GM19438 (cell line): ENCODE results near the gene MED23.
"Not testable (repeated sequence)": the region's sequence is repeated elsewhere in the genome, so short reads cannot be mapped to it uniquely, and the experiment has no call there.

Experiments used
- ATAC-seq: cut with Tn5 transposase; IDR thresholded peaks from one replicate; pipeline ENCODE4 v1.9.1; 2021; ENCODE audit warnings: low read depth; ENCODE audit not compliant: unreplicated experiment

MED23 gene

DNA sequence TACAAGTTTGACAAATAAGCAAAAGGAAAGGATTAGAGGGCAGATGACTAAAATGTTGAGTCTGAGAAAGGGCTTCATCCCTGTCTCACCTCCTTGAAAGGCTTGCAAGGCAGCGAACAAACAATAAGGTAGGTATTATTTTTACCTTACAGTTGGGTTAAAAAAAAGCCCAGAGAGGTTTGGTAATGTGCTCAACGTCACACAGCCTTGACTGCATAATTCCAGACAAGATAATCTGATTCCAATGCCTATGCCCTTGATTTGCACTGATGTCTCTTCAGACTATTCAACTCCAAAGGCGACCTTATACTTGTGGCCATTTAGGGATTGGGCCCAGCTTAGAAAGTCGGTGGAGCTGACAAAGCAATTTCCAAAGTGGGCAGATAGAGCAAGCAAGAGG, 53.4 kb downstream of the MED23 start:
- ATAC-seq = no peak

GRCh38 chr6:131574133-131574532, 53.9 kb downstream of the MED23 start:
- ATAC-seq = no peak

DNA sequence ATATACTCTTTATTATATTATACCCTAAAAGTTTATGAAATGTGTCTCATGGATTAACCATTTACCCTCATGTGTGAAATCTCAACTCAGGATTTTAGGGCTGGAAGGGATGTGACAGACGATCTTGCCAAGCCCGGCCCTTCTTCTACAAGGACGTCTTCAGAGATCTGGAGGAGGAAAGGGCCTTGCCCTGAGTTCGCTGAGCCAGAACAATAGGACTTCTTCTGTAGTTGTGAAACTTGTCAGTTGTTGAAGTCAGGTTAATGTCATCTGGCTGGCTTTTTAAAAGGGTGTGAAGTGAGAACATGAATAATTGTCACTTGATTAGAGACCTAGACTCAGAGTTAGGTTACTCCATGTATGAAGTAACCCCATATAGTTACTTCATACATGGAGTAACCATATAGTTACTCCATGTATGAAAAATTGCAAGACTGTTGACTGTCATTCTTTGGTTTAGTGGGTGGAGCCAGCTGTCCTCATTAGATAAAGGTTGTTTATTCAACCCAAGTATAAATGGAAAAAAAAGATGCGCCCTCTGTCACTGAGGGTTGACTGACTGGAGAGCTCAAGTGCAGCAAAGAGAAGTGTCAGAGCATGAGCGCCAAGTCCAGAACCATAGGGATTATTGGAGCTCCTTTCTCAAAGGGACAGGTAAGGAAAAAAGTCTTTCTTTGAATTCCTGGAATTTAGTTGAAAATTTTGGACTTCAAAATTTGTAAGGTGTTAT, 55.2 kb downstream of the MED23 start, which contains the start of gene ARG1:
Gene ARG1 (plus strand): TSS at position 541 of the 730 bp plus-strand sequence. CDS start 57 bp downstream, at position 598.
- ATAC-seq = no peak

GRCh38 chr6:131568726-131569125, 59.3 kb downstream of the MED23 start:
- no peak for ATAC-seq

DNA sequence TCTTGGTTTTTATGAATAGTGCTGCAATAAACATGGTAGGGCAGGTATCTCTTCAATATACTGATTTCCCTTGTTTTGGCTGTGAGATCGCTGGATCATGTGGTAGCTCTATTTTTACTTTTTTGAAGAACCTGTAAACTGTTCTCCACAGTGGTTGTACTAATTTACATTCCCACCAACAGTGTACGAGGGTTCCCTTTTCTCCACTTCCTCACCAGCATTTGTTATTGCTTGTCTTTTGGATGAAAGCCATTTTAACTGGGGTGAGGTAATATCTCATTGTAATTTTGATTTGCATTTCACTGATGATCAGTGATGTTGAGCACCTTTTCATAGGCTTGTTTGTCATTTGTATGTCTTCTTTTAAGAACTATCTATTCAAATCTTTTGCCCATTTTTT, 63.0 kb downstream of the MED23 start:
- ATAC-seq = no peak

- no peak for ATAC-seq
These were observed 65.9 kb downstream of the MED23 start for GRCh38 chr6:131561925-131562707.

DNA sequence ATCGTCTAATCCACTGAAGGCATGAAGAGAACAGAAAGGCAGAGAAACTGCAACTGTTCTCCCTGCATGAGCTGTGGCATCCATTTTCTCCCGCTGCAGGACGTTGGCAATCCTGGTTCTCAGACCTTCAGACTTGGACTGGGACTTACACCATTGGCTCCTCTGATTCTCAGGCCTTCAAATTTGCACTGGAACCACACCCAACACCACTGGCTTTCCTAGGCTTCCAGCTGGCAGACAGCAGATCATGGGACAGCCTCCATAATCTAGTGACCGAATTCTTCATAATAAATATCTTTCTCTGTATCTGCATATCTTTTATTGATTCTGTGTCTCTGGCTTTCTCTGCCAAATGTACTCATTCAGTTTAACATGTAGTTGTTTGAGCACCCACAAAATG, 69.1 kb downstream of the MED23 start:
- no peak for ATAC-seq

GRCh38 chr6:131555992-131556391, 72.0 kb downstream of the MED23 start:
- no peak for ATAC-seq

- ATAC-seq = no peak
These were observed 75.5 kb downstream of the MED23 start for GRCh38 chr6:131552572-131552971.

DNA sequence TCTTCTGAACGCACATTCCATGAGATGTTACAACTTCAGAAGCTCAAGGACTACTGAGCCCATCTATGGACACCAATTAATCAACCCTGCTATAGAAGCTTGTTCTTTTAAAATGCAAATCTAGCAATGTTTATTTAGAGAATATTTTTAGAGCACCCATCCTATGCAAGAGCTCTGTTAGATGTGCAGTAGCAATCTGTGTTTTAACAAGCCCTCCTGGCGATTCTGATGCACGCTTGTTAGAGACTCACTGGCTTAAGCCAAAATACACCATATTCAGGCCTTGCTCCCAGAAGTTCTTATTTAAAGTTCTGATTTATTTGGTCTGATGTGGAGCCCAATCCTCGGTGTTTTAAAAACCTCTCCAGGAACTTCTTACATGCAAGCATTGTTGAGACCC, 76.1 kb downstream of the MED23 start:
- ATAC-seq = no peak

GRCh38 chr6:131549811-131550210, 78.2 kb downstream of the MED23 start:
- ATAC-seq = no peak

DNA sequence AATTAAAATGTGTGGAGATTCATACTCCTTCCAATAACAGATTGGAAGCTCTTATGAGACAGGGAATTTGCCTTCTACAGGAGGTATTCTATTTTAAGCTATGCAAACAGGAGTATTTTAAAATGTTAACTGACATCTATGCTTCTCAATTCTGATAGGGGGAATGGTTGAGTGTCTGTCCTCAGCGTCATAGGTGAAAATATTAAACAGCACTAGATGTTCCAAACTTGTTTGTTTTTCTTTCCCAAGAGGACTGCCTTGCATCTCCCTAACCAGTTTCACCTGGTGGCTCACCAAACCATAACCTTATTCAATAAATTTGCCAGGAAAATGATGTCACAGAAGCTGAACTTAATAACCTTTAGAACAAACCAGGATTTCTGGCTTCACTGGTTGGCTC, 79.6 kb downstream of the MED23 start:
- ATAC-seq = no peak

- ATAC-seq = no peak
These were observed 80.6 kb downstream of the MED23 start for GRCh38 chr6:131547488-131547887.

DNA sequence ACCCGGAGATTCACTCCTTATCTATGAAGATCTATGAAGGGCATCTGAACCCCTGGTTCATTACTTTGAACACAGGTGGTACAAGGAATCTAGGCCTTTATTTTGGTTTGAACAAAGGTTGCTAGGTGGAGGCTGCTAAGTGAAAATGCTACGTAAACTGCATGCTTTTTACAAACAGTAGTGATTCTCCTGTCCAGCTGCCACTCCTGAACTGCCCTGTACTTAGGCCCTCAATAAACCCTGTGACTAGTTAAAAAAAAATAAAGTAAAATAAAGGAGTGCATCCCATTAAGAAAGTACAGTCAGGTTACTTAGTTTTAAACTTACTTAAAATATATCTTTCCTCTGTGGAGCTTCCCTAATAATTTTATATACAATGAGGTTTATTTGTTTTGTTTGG, 82.7 kb downstream of the MED23 start:
- ATAC-seq = no peak

- not testable (repeated sequence) for ATAC-seq
These were observed 89.4 kb downstream of the MED23 start for GRCh38 chr6:131538615-131539014.

GRCh38 chr6:131532580-131533039, 95.4 kb downstream of the MED23 start:
- ATAC-seq = no peak

- ATAC-seq = not testable (repeated sequence)
These were observed 96.4 kb downstream of the MED23 start for GRCh38 chr6:131531681-131532080.

- not testable (repeated sequence) for ATAC-seq
These were observed 97.1 kb downstream of the MED23 start for GRCh38 chr6:131530936-131531335.

DNA sequence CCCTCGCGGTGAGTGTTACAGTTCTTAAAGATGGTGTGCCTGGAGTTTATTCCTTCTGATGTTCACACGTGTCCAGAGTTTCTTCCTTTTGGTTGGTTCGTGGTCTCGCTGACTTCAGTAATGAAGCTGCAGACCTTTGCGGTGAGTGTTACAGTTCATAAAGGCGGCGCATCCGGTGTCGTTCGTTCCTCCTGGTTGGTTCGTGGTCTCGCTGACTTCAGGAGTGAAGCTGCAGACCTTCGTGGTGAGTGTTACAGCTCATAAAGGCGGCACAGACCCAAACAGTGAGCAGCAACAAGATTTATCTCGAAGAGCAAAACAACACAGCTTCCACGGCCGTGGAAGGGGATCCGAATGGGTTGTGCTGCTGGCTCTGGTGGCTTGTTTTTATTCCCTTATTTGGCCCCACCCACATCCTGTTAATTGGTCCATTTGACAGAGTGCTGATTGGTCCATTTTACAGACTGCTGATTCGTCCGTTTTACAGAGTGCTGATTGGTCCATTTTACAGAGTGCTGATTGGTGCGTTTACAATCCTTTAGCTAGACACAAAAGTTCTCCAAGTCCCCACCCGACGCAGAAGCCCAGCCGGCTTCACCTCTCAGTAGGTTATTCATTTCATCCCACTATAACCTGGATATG, 103.2 kb downstream of the MED23 start:
- no peak for ATAC-seq

GRCh38 chr6:131523988-131524673, 103.9 kb downstream of the MED23 start:
- ATAC-seq = no peak
